Transverse colon (tissue), 4 donors: ENCODE results near the gene CHD3. TPM values are rescaled to one million over a fixed set of nuclear protein-coding genes. Genes with fewer than 3 reads are reported as not detected.

ENCODE experiments used
- DNase-seq: peaks from one replicate; pipeline ENCODE4 v3.0.0-alpha.2; 2019
- H3K27ac ChIP-seq, 4 donors: fragments of 200-600 bp; sonication (generic); 2 replicates each; pipeline ENCODE4 v1.5.1; 2016 to 2018; ENCODE audit warnings: inconsistent platforms in 4 of 4
- H3K27me3 ChIP-seq: fragments of 200-600 bp; sonication (generic); 2 replicates; pipeline ENCODE4 v1.5.1; 2017; ENCODE audit warnings: inconsistent platforms
- H3K36me3 ChIP-seq, 4 donors: fragments of 200-600 bp; sonication (generic); 2 replicates each; pipeline ENCODE4 v1.5.1; 2017 to 2019; ENCODE audit warnings: inconsistent platforms in 4 of 4
- H3K4me1 ChIP-seq, 4 donors: fragments of 200-600 bp; sonication (generic); 2 replicates each; pipeline ENCODE4 v1.5.1; 2017 to 2020; ENCODE audit warnings: inconsistent platforms in 4 of 4
- H3K4me3 ChIP-seq, 4 donors: fragments of 200-600 bp; sonication (generic); 1 replicate in 1 of 4; 2 replicates in 3 of 4; pipeline versions ENCODE4 v1.5.1 to v1.6.1; 2017 to 2019; ENCODE audit warnings: inconsistent platforms in 4 of 4
- H3K9me3 ChIP-seq, 2 donors: fragments of 200-600 bp; sonication (generic); 2 replicates each; pipeline ENCODE4 v1.5.1; 2017 to 2019; ENCODE audit warnings: inconsistent platforms in 2 of 2
- CTCF ChIP-seq, 5 experiments: fragments of 200-600 bp in 3 of 5; fragments of 450-650 bp in 2 of 5; sonication (generic) in 3 of 5; IDR thresholded peaks; 1 replicate in 2 of 5; 2 replicates in 3 of 5; pipeline ENCODE4 v1.5.1; 2016 to 2017; ENCODE audit warnings: antibody characterized with exemption in 5 of 5, inconsistent platforms in 3 of 5, mild to moderate bottlenecking in 2 of 5, moderate library complexity in 1 of 5
- EP300 ChIP-seq: sonication (generic); formaldehyde crosslinking; IDR thresholded peaks from one replicate; pipeline ENCODE4 v1.6.1; 2017; ENCODE audit warnings: antibody characterized with exemption, low read depth
- POLR2A ChIP-seq: fragments of 450-650 bp; IDR thresholded peaks from one replicate; pipeline ENCODE4 v1.6.1; 2016; ENCODE audit warnings: antibody characterized with exemption, mild to moderate bottlenecking, moderate library complexity
- POLR2AphosphoS5 ChIP-seq, 3 donors: sonication (generic); formaldehyde crosslinking; IDR thresholded peaks; one replicate each; pipeline ENCODE4 v1.6.1; 2016; ENCODE audit warnings: antibody characterized with exemption in 3 of 3
- WGBS, 2 donors: methylation state at CpG; one replicate each; pipeline ENCODE4 v1.1.5; 2018; ENCODE audit warnings: low coverage in 1 of 2; 5-methylcytosine and 5-hydroxymethylcytosine counted together
- in situ Hi-C, 4 donors: fragments of 200-750 bp; cut with MboI; loops; one replicate each; pipeline versions ENCODE4 v1.15.0 to v1.15.1; 2017; ENCODE audit warnings: low sequenced_read_pairs in 3 of 4, low pct_ligation_motif_present in 1 of 4, low pct_unique_long_range_greater_than_20kb in 1 of 4
- intact Hi-C: fragments of 100-400 bp; cut with DNase I; formaldehyde crosslinking; loops from one replicate; pipeline ENCODE4 v1.15.1; 2023; ENCODE audit warnings: low total_unique reads
- total RNA-seq, 4 donors: library from RNA; depleted of rRNA; stranded (reverse); fragments of >200 nt; gene quantifications; one replicate each; pipeline ENCODE4 v1.1.0, GENCODE V29; 2016

CHD3 gene
- total RNA-seq, 4 donors from 2014 or later: 53.0 to 71.6 (median 62.0) TPM

- peak; percentile 51 for DNase-seq
- intact Hi-C loops: no loop called here
- H3K27me3 ChIP-seq: no peaks in the 10 kb centered on the region
- H3K9me3 ChIP-seq: no peaks in the 10 kb centered on the region
- H3K4me3 ChIP-seq: peak overlapping the region; percentile 70 to 85 (median 80)
- peaks cover 0 to 2% (median 0%) of the 10 kb centered on the region in 4 donors for H3K36me3 ChIP-seq
- peak overlapping the region; percentile 93 to 99 (median 96) for H3K27ac ChIP-seq
- TF ChIP-seq CTCF (IDR thresholded peaks at IDR 0.05) (no peak), EP300 (no peak), POLR2AphosphoS5 (IDR thresholded peaks at IDR 0.05) (no peak)
- in situ Hi-C loops: no loop called here
- H3K4me1 ChIP-seq: peaks cover 39 to 73% (median 65%) of the 10 kb centered on the region in 4 donors
- 0 to 4% methylated on average over 13 to 22 of the region's 30 CpGs for WGBS, 2 donors
These were observed 2.2 kb upstream of the CHD3 start for GRCh38 chr17:7886227-7887037.

- WGBS, 2 donors: 2 to 3% methylated on average over 7 to 8 of the region's 8 CpGs
- Histone ChIP-seq H3K4me3 (peak overlapping the region in 3 of 4 donors; percentile 78 to 85 (median 83)), H3K27me3 (no peaks in the 10 kb centered on the region), H3K27ac (peak overlapping the region; percentile 93 to 99 (median 96)), H3K4me1 (peaks cover 39 to 66% (median 59%) of the 10 kb centered on the region in 4 donors), H3K36me3 (peaks cover 0 to 5% (median 0%) of the 10 kb centered on the region in 4 donors), H3K9me3 (no peaks in the 10 kb centered on the region)
- DNase-seq: no peak
- intact Hi-C loops (no loop called here), in situ Hi-C loops (no loop called here)
- no peak for TF ChIP-seq POLR2AphosphoS5 (IDR thresholded peaks at IDR 0.05)
- TF ChIP-seq CTCF (IDR thresholded peaks at IDR 0.05): peak in 3 of 5 experiments; percentile 7 to 29 (median 27)
- no peak for TF ChIP-seq EP300
- TF ChIP-seq POLR2A: no peak
These were observed 1.5 kb upstream of the CHD3 start for GRCh38 chr17:7887038-7887481.

- Histone ChIP-seq H3K4me3 (peak overlapping the region; percentile 9 to 85 (median 80)), H3K9me3 (no peaks in the 10 kb centered on the region), H3K36me3 (peaks cover 0 to 5% (median 0%) of the 10 kb centered on the region in 4 donors), H3K4me1 (peaks cover 39 to 61% (median 54%) of the 10 kb centered on the region in 4 donors), H3K27ac (peak overlapping the region; percentile 93 to 99 (median 96)), H3K27me3 (no peaks in the 10 kb centered on the region)
- in situ Hi-C loops: no loop called here
- 0 to 1% methylated on average over 2 to 33 of the region's 35 CpGs for WGBS, 2 donors
- DNase-seq: peak; percentile 94
- TF ChIP-seq POLR2AphosphoS5 (IDR thresholded peaks at IDR 0.05): peak; percentile 70 to 76 (median 73)
- no peak for TF ChIP-seq CTCF (IDR thresholded peaks at IDR 0.05)
- peak; percentile 55 for TF ChIP-seq POLR2A
- no peak for TF ChIP-seq EP300
- intact Hi-C loops: no loop called here
These were observed 956 bp upstream of the CHD3 start for GRCh38 chr17:7887482-7888183.
